ENCODE data around the gene CHM. TPM values are rescaled to one million over a fixed set of nuclear protein-coding genes. Genes with fewer than 3 reads are reported as not detected.
A peak's percentile ranks its signal among the peaks of the same experiment; 100 is the strongest.

CHM gene
- total RNA-seq, 4 donors from 2014 or later: 12.5 to 25.2 (median 18.8) TPM

GRCh38 chrX:86047936-86048280 lies 550 bp upstream of the CHM start:
- H3K4me3 ChIP-seq: peak overlapping the region; percentile 59 to 98
- H3K27ac ChIP-seq: peak overlapping the region; percentile 83 to 95 (median 83)
- no peak for TF ChIP-seq EP300 (IDR thresholded peaks at IDR 0.05)
- no peak for ATAC-seq
- peaks cover 0 to 11% (median 0%) of the 10 kb centered on the region in 3 donors for H3K4me1 ChIP-seq
- H3K27me3 ChIP-seq: no peaks in the 10 kb centered on the region
- no peaks in the 10 kb centered on the region for H3K36me3 ChIP-seq
- no peaks in the 10 kb centered on the region for H3K9me3 ChIP-seq
- WGBS, 2 donors (ENCODE audit: low coverage in 1 of 2): 22 to 34% methylated on average over 6 to 15 of the region's 15 CpGs

- TF ChIP-seq CTCF (IDR thresholded peaks at IDR 0.05) (no peak), POLR2AphosphoS5 (IDR thresholded peaks at IDR 0.05) (no peak), EP300 (IDR thresholded peaks at IDR 0.05) (no peak), POLR2A (IDR thresholded peaks at IDR 0.05) (no peak)
- no peak for ATAC-seq
These were observed 3.1 kb downstream of the CHM start for GRCh38 chrX:86044216-86044615.

GRCh38 chrX:86039625-86040568 lies 7.5 kb downstream of the CHM start:
- no peaks in the 10 kb centered on the region for H3K4me1 ChIP-seq
- WGBS, 2 donors (ENCODE audit: low coverage in 1 of 2): 90 to 100% methylated on average over 7 to 11 of the region's 21 CpGs
- no peaks in the 10 kb centered on the region for H3K27me3 ChIP-seq
- H3K4me3 ChIP-seq: no peak overlapping the region
- no peaks in the 10 kb centered on the region for H3K36me3 ChIP-seq
- no peaks in the 10 kb centered on the region for H3K9me3 ChIP-seq
- ATAC-seq: no peak
- no peak for TF ChIP-seq POLR2AphosphoS5 (IDR thresholded peaks at IDR 0.05)
- no peak for TF ChIP-seq CTCF (IDR thresholded peaks at IDR 0.05)
- no peak for TF ChIP-seq POLR2A (IDR thresholded peaks at IDR 0.05)
- no peak for TF ChIP-seq EP300 (IDR thresholded peaks at IDR 0.05)
- H3K27ac ChIP-seq: no peak overlapping the region

More at GRCh38 chrX:86044216-86044615, 3.1 kb downstream of the CHM start:
- no peaks in the 10 kb centered on the region for H3K36me3 ChIP-seq
- peaks cover 0 to 11% (median 0%) of the 10 kb centered on the region in 3 donors for H3K4me1 ChIP-seq
- H3K27ac ChIP-seq: no peak overlapping the region
- H3K27me3 ChIP-seq: no peaks in the 10 kb centered on the region
- no peak overlapping the region for H3K4me3 ChIP-seq
- no peaks in the 10 kb centered on the region for H3K9me3 ChIP-seq

GRCh38 chrX:86033385-86033784 lies 14.0 kb downstream of the CHM start:
- Histone ChIP-seq H3K27ac (no peak overlapping the region), H3K4me1 (no peaks in the 10 kb centered on the region), H3K27me3 (no peaks in the 10 kb centered on the region), H3K4me3 (no peak overlapping the region), H3K9me3 (no peaks in the 10 kb centered on the region), H3K36me3 (no peaks in the 10 kb centered on the region)
- ATAC-seq: no peak
- TF ChIP-seq CTCF (IDR thresholded peaks at IDR 0.05): no peak
- no peak for TF ChIP-seq POLR2A (IDR thresholded peaks at IDR 0.05)
- TF ChIP-seq POLR2AphosphoS5 (IDR thresholded peaks at IDR 0.05): no peak
- TF ChIP-seq EP300 (IDR thresholded peaks at IDR 0.05): no peak

GRCh38 chrX:86028681-86029080 lies 18.7 kb downstream of the CHM start:
- H3K27ac ChIP-seq: no peak overlapping the region
- H3K36me3 ChIP-seq: no peaks in the 10 kb centered on the region
- H3K9me3 ChIP-seq: no peaks in the 10 kb centered on the region
- ATAC-seq: no peak
- WGBS, 2 donors (ENCODE audit: low coverage in 1 of 2): 35 to 49% methylated on average over 2 of the region's 2 CpGs
- H3K4me1 ChIP-seq: no peaks in the 10 kb centered on the region
- H3K4me3 ChIP-seq: no peak overlapping the region
- no peak for TF ChIP-seq POLR2AphosphoS5 (IDR thresholded peaks at IDR 0.05)
- TF ChIP-seq CTCF (IDR thresholded peaks at IDR 0.05): no peak
- TF ChIP-seq POLR2A (IDR thresholded peaks at IDR 0.05): no peak
- TF ChIP-seq EP300 (IDR thresholded peaks at IDR 0.05): no peak
- H3K27me3 ChIP-seq: no peaks in the 10 kb centered on the region
